GM12874 (cell line): ENCODE measurements around the gene GAS7.

ENCODE experiments used
- CTCF ChIP-seq: IDR thresholded peaks from 2 replicates; pipeline ENCODE4 v1.5.1; 2011; ENCODE audit warnings: low read depth, mild to moderate bottlenecking, control low read depth, low read length, moderate library complexity; ENCODE audit not compliant: insufficient read depth

Gene GAS7

GRCh38 chr17:10032118-10032852 is 166.1 kb downstream of the GAS7 start:
- TF ChIP-seq CTCF = no peak

GRCh38 chr17:10031606-10032005 is 166.8 kb downstream of the GAS7 start:
- TF ChIP-seq CTCF = no peak

- no peak for TF ChIP-seq CTCF
Observed at GRCh38 chr17:10031127-10031526, 167.3 kb downstream of the GAS7 start.

GRCh38 chr17:10029129-10029528 is 169.3 kb downstream of the GAS7 start:
- TF ChIP-seq CTCF = no peak

GRCh38 chr17:10025976-10026901 is 172.2 kb downstream of the GAS7 start:
- TF ChIP-seq CTCF = no peak

- TF ChIP-seq CTCF = no peak
Observed at GRCh38 chr17:10025224-10025623, 173.2 kb downstream of the GAS7 start.

GRCh38 chr17:10022416-10022815 is 176.0 kb downstream of the GAS7 start:
- TF ChIP-seq CTCF = no peak
